IMR-90 (cell line): ENCODE results near the gene EML6.

Source experiments
- CTCF ChIP-seq: conservative IDR thresholded peaks from 2 replicates; pipeline ENCODE4 v1.5.1; 2012; ENCODE audit warnings: mild to moderate bottlenecking, low read depth, low read length, improper control_type of control experiment
- FOS ChIP-seq: fragments of 150-350 bp; IDR thresholded peaks from 2 replicates; pipeline ENCODE4 v1.6.1; 2016; ENCODE audit warnings: low read depth, low read length
- MAZ ChIP-seq: IDR thresholded peaks from 2 replicates; pipeline ENCODE4 v1.6.1; 2012; ENCODE audit warnings: low read depth, mild to moderate bottlenecking, low read length, improper control_type of control experiment, moderate library complexity, borderline replicate concordance
- MXI1 ChIP-seq: IDR thresholded peaks from 2 replicates; pipeline ENCODE4 v1.6.1; 2012; ENCODE audit warnings: low read depth, mild to moderate bottlenecking, low read length, moderate library complexity, borderline replicate concordance
- POLR2A ChIP-seq: IDR thresholded peaks from 2 replicates; pipeline ENCODE4 v1.6.1; 2012; ENCODE audit warnings: mild to moderate bottlenecking, low read depth, low read length
- RCOR1 ChIP-seq: IDR thresholded peaks from 2 replicates; pipeline ENCODE4 v1.6.1; 2012; ENCODE audit warnings: mild to moderate bottlenecking, low read length, improper control_type of control experiment; ENCODE audit not compliant: insufficient replicate concordance
- USF2 ChIP-seq: fragments of 150-350 bp; IDR thresholded peaks from 2 replicates; pipeline ENCODE4 v1.6.1; 2017; ENCODE audit warnings: mild to moderate bottlenecking, antibody characterized with exemption, low read length, low read depth

- TF ChIP-seq CTCF (no peak), MXI1 (no peak), MAZ (no peak), POLR2A (no peak), USF2 (no peak), FOS (no peak), RCOR1 (no peak)
These were observed 91.1 kb downstream of the EML6 start for GRCh38 chr2:54814389-54815147.
